Suprapubic skin (tissue), 4 donors: ENCODE results near the gene MPDZ. TPM values are rescaled to one million over a fixed set of nuclear protein-coding genes. Genes with fewer than 3 reads are reported as not detected.

Experiments used
- DNase-seq, 2 donors: peaks; one replicate each; pipeline ENCODE4 v3.0.0-alpha.2; 2019; ENCODE audit warnings: low spot score in 2 of 2
- H3K27ac ChIP-seq: fragments of 200-600 bp; sonication (generic); one replicate; pipeline ENCODE4 v1.5.1; 2019
- H3K27me3 ChIP-seq: fragments of 200-600 bp; sonication (generic); one replicate; pipeline ENCODE4 v1.5.1; 2019
- H3K36me3 ChIP-seq: fragments of 200-600 bp; sonication (generic); one replicate; pipeline ENCODE4 v1.5.1; 2019
- H3K4me1 ChIP-seq: fragments of 200-600 bp; sonication (generic); one replicate; pipeline ENCODE4 v1.5.1; 2019
- H3K4me3 ChIP-seq: fragments of 200-600 bp; sonication (generic); one replicate; pipeline ENCODE4 v1.5.1; 2019; ENCODE audit warnings: mild to moderate bottlenecking
- H3K9me3 ChIP-seq: fragments of 200-600 bp; sonication (generic); one replicate; pipeline ENCODE4 v1.5.1; 2019
- CTCF ChIP-seq, 2 donors: fragments of 200-600 bp in 1 of 2; fragments of 450-650 bp in 1 of 2; sonication (generic) in 1 of 2; IDR thresholded peaks; one replicate each; pipeline ENCODE4 v1.5.1; 2016 to 2019; ENCODE audit warnings: antibody characterized with exemption in 2 of 2, mild to moderate bottlenecking in 1 of 2, moderate library complexity in 1 of 2
- EP300 ChIP-seq: sonication (generic); formaldehyde crosslinking; IDR thresholded peaks from one replicate; pipeline ENCODE4 v1.6.1; 2017; ENCODE audit warnings: antibody characterized with exemption
- POLR2A ChIP-seq, 2 donors: fragments of 450-650 bp; IDR thresholded peaks; one replicate each; pipeline ENCODE4 v1.6.1; 2017; ENCODE audit warnings: antibody characterized with exemption in 2 of 2, mild to moderate bottlenecking in 2 of 2, moderate library complexity in 2 of 2
- POLR2AphosphoS5 ChIP-seq, 3 donors: sonication (generic); formaldehyde crosslinking; IDR thresholded peaks; one replicate each; pipeline ENCODE4 v1.6.1; 2017; ENCODE audit warnings: antibody characterized with exemption in 3 of 3
- whole genome bisulfite sequencing: methylation state at CpG from one replicate; pipeline ENCODE4 v1.1.5; 2018; 5-methylcytosine and 5-hydroxymethylcytosine counted together
- total RNA-seq, 4 donors: library from RNA; depleted of rRNA; stranded (reverse); fragments of >200 nt; gene quantifications; one replicate each; pipeline ENCODE4 v1.1.0, GENCODE V29; 2016

The MPDZ gene
- total RNA-seq, 4 donors from 2014 or later: 4.7 to 13.4 (median 9.2) TPM

- H3K4me3 ChIP-seq: no peak overlapping the region
- H3K4me1 ChIP-seq: peaks cover 11% of the 10 kb centered on the region
- no peaks in the 10 kb centered on the region for H3K9me3 ChIP-seq
- DNase-seq: no peak
- no peak for TF ChIP-seq POLR2A (IDR thresholded peaks at IDR 0.05)
- no peak overlapping the region for H3K27ac ChIP-seq
- no peaks in the 10 kb centered on the region for H3K36me3 ChIP-seq
- H3K27me3 ChIP-seq: no peaks in the 10 kb centered on the region
These were observed 3.5 kb upstream of the MPDZ start for GRCh38 chr9:13282998-13283397.

GRCh38 chr9:13281356-13282016 is 2.0 kb upstream of the MPDZ start:
- H3K4me1 ChIP-seq: peaks cover 16% of the 10 kb centered on the region
- TF ChIP-seq EP300 (no peak), CTCF (IDR thresholded peaks at IDR 0.05) (no peak), POLR2A (IDR thresholded peaks at IDR 0.05) (no peak), POLR2AphosphoS5 (IDR thresholded peaks at IDR 0.05) (no peak)
- H3K27ac ChIP-seq: no peak overlapping the region
- H3K27me3 ChIP-seq: no peaks in the 10 kb centered on the region
- H3K36me3 ChIP-seq: no peaks in the 10 kb centered on the region
- H3K9me3 ChIP-seq: no peaks in the 10 kb centered on the region
- 69% methylated on average over 5 of the region's 5 CpGs for WGBS
- DNase-seq: no peak
- no peak overlapping the region for H3K4me3 ChIP-seq

GRCh38 chr9:13278368-13279246 is 885 bp downstream of the MPDZ start:
- peaks cover 16% of the 10 kb centered on the region for H3K4me1 ChIP-seq
- peak; percentile 77 to 87 for DNase-seq
- peak in 1 of 3 donors; percentile 29 for TF ChIP-seq POLR2AphosphoS5 (IDR thresholded peaks at IDR 0.05)
- TF ChIP-seq EP300: peak; percentile 12
- no peak for TF ChIP-seq POLR2A (IDR thresholded peaks at IDR 0.05)
- H3K36me3 ChIP-seq: no peaks in the 10 kb centered on the region
- 2% methylated on average over 36 of the region's 67 CpGs for WGBS
- no peaks in the 10 kb centered on the region for H3K27me3 ChIP-seq
- H3K27ac ChIP-seq: peak overlapping the region; percentile 90
- H3K4me3 ChIP-seq: peak overlapping the region; percentile 78
- H3K9me3 ChIP-seq: no peaks in the 10 kb centered on the region

- H3K27ac ChIP-seq: peak overlapping the region; percentile 90
- TF ChIP-seq POLR2A (IDR thresholded peaks at IDR 0.05): no peak
- no peak for TF ChIP-seq CTCF (IDR thresholded peaks at IDR 0.05)
- TF ChIP-seq EP300: no peak
- no peak for TF ChIP-seq POLR2AphosphoS5 (IDR thresholded peaks at IDR 0.05)
- H3K36me3 ChIP-seq: no peaks in the 10 kb centered on the region
- no peaks in the 10 kb centered on the region for H3K9me3 ChIP-seq
- WGBS: 54% methylated on average over 4 of the region's 10 CpGs
- H3K4me1 ChIP-seq: peaks cover 16% of the 10 kb centered on the region
- no peaks in the 10 kb centered on the region for H3K27me3 ChIP-seq
- H3K4me3 ChIP-seq: peak overlapping the region; percentile 78
- no peak for DNase-seq
These were observed 1.5 kb downstream of the MPDZ start for GRCh38 chr9:13278023-13278367.

GRCh38 chr9:13274886-13275641 is 4.4 kb downstream of the MPDZ start:
- DNase-seq: no peak
- no peaks in the 10 kb centered on the region for H3K36me3 ChIP-seq
- no peak overlapping the region for H3K4me3 ChIP-seq
- no peaks in the 10 kb centered on the region for H3K27me3 ChIP-seq
- H3K27ac ChIP-seq: no peak overlapping the region
- WGBS: 66% methylated on average over 4 of the region's 4 CpGs
- peaks cover 16% of the 10 kb centered on the region for H3K4me1 ChIP-seq
- H3K9me3 ChIP-seq: no peaks in the 10 kb centered on the region
- TF ChIP-seq EP300 (no peak), POLR2A (IDR thresholded peaks at IDR 0.05) (no peak), CTCF (IDR thresholded peaks at IDR 0.05) (no peak), POLR2AphosphoS5 (IDR thresholded peaks at IDR 0.05) (no peak)

- H3K4me1 ChIP-seq: peaks cover 2% of the 10 kb centered on the region
- H3K36me3 ChIP-seq: no peaks in the 10 kb centered on the region
- WGBS: 91% methylated on average over 1 of the region's 1 CpG
- no peaks in the 10 kb centered on the region for H3K9me3 ChIP-seq
- no peak overlapping the region for H3K27ac ChIP-seq
- no peak overlapping the region for H3K4me3 ChIP-seq
- no peaks in the 10 kb centered on the region for H3K27me3 ChIP-seq
- TF ChIP-seq POLR2A (IDR thresholded peaks at IDR 0.05): no peak
- no peak for TF ChIP-seq POLR2AphosphoS5 (IDR thresholded peaks at IDR 0.05)
- TF ChIP-seq CTCF (IDR thresholded peaks at IDR 0.05): no peak
- TF ChIP-seq EP300: no peak
- DNase-seq: no peak
These were observed 8.8 kb downstream of the MPDZ start for GRCh38 chr9:13270734-13271133.
